ENCODE data around the gene MARCHF10.

Gene MARCHF10

GRCh38 chr17:62778990-62779681, 29.0 kb downstream of the MARCHF10 start:
- DNase-seq (ENCODE audit: low read depth): no peak
- H3K4me3 ChIP-seq (ENCODE audit: low read depth, low read length): no peak overlapping the region
- TF ChIP-seq POLR2A (IDR thresholded peaks at IDR 0.05; ENCODE audit: extremely low read depth, insufficient read length): no peak
- TF ChIP-seq CTCF (IDR thresholded peaks at IDR 0.05; ENCODE audit: low read depth, low read length): no peak
- no peak for TF ChIP-seq MYC (IDR thresholded peaks at IDR 0.05; ENCODE audit: low read depth, low read length)
- no peak for TF ChIP-seq MAX (IDR thresholded peaks at IDR 0.05; ENCODE audit: low read depth, low read length)

GRCh38 chr17:62775876-62776275, 32.2 kb downstream of the MARCHF10 start:
- no peak for DNase-seq (ENCODE audit: low read depth)
- TF ChIP-seq CTCF (IDR thresholded peaks at IDR 0.05; ENCODE audit: low read depth, low read length) (no peak), MYC (IDR thresholded peaks at IDR 0.05; ENCODE audit: low read depth, low read length) (no peak), POLR2A (IDR thresholded peaks at IDR 0.05; ENCODE audit: extremely low read depth, insufficient read length) (no peak), MAX (IDR thresholded peaks at IDR 0.05; ENCODE audit: low read depth, low read length) (no peak)
- no peak overlapping the region for H3K4me3 ChIP-seq (ENCODE audit: low read depth, low read length)

- H3K4me3 ChIP-seq (ENCODE audit: low read depth, low read length): no peak overlapping the region
- no peak for DNase-seq (ENCODE audit: low read depth)
- TF ChIP-seq CTCF (IDR thresholded peaks at IDR 0.05; ENCODE audit: low read depth, low read length) (no peak), MAX (IDR thresholded peaks at IDR 0.05; ENCODE audit: low read depth, low read length) (no peak)
Measured at GRCh38 chr17:62774338-62774737, 33.8 kb downstream of the MARCHF10 start.

GRCh38 chr17:62767997-62768396, 40.1 kb downstream of the MARCHF10 start:
- no peak overlapping the region for H3K4me3 ChIP-seq (ENCODE audit: low read depth, low read length)
- no peak for DNase-seq (ENCODE audit: low read depth)
- TF ChIP-seq MYC (IDR thresholded peaks at IDR 0.05; ENCODE audit: low read depth, low read length) (no peak), CTCF (IDR thresholded peaks at IDR 0.05; ENCODE audit: low read depth, low read length) (no peak), MAX (IDR thresholded peaks at IDR 0.05; ENCODE audit: low read depth, low read length) (no peak), POLR2A (IDR thresholded peaks at IDR 0.05; ENCODE audit: extremely low read depth, insufficient read length) (no peak)

GRCh38 chr17:62765351-62765750, 42.8 kb downstream of the MARCHF10 start:
- no peak overlapping the region for H3K4me3 ChIP-seq (ENCODE audit: low read depth, low read length)
- no peak for DNase-seq (ENCODE audit: low read depth)
- TF ChIP-seq POLR2A (IDR thresholded peaks at IDR 0.05; ENCODE audit: extremely low read depth, insufficient read length) (no peak), MYC (IDR thresholded peaks at IDR 0.05; ENCODE audit: low read depth, low read length) (no peak), MAX (IDR thresholded peaks at IDR 0.05; ENCODE audit: low read depth, low read length) (no peak), CTCF (IDR thresholded peaks at IDR 0.05; ENCODE audit: low read depth, low read length) (no peak)

Data from NB4 (cell line).